ENCODE results near the gene SRRT.

Gene SRRT

GRCh38 chr7:100856871-100857282 is 18.0 kb upstream of the SRRT start:
- DNase-seq: no peak

GRCh38 chr7:100859856-100860255 is 15.0 kb upstream of the SRRT start:
- DNase-seq: no peak

- no peak for DNase-seq
These were observed 13.9 kb upstream of the SRRT start for GRCh38 chr7:100860702-100861615.

GRCh38 chr7:100861616-100861985 is 13.3 kb upstream of the SRRT start:
- no peak for DNase-seq

GRCh38 chr7:100863406-100863950 is 11.4 kb upstream of the SRRT start:
- peak; percentile 47 for DNase-seq

- DNase-seq: no peak
These were observed 10.5 kb upstream of the SRRT start for GRCh38 chr7:100864263-100864845.

GRCh38 chr7:100865372-100865911 is 9.5 kb upstream of the SRRT start:
- no peak for DNase-seq

- DNase-seq: no peak
These were observed 8.8 kb upstream of the SRRT start for GRCh38 chr7:100865938-100866728.

- no peak for DNase-seq
These were observed 8.2 kb upstream of the SRRT start for GRCh38 chr7:100866729-100867039.

- DNase-seq: peak; percentile 98
These were observed 7.7 kb upstream of the SRRT start, which contains the start of gene TRIP6 for GRCh38 chr7:100867040-100867775. Gene TRIP6 (plus strand): TSS chr7:100867387. CDS start chr7:100867498, 111 bp downstream.

GRCh38 chr7:100867776-100868485 is 7.0 kb upstream of the SRRT start:
- no peak for DNase-seq

GRCh38 chr7:100873599-100874299 is 1.2 kb upstream of the SRRT start:
- no peak for DNase-seq

GRCh38 chr7:100874300-100874576 is 665 bp upstream of the SRRT start:
- no peak for DNase-seq

- DNase-seq: no peak
These were observed 451 bp downstream of the SRRT start for GRCh38 chr7:100875356-100875751.

GRCh38 chr7:100878013-100878412 is 3.1 kb downstream of the SRRT start:
- no peak for DNase-seq

GRCh38 chr7:100878685-100879084 is 3.8 kb downstream of the SRRT start:
- no peak for DNase-seq

GRCh38 chr7:100879685-100880261 is 4.9 kb downstream of the SRRT start:
- no peak for DNase-seq

- no peak for DNase-seq
These were observed 5.7 kb downstream of the SRRT start for GRCh38 chr7:100880645-100881044.

- no peak for DNase-seq
These were observed 6.2 kb downstream of the SRRT start for GRCh38 chr7:100881136-100881535.

GRCh38 chr7:100882201-100882600 is 7.3 kb downstream of the SRRT start:
- no peak for DNase-seq
